ENCODE data around the gene OCA2.

Gene OCA2

GRCh38 chr15:27784107-27784506 lies 315.0 kb downstream of the OCA2 start:
- no peaks in the 10 kb centered on the region for H3K9me3 ChIP-seq (ENCODE audit: insufficient read depth, low read length)
- H3K36me3 ChIP-seq (replicated peaks; ENCODE audit: low read depth, low read length) = no peaks in the 10 kb centered on the region
- TF ChIP-seq CTCF (IDR thresholded peaks at IDR 0.05; ENCODE audit: low read depth, low read length) = no peak
- TF ChIP-seq EZH2phosphoT487 (IDR thresholded peaks at IDR 0.05; ENCODE audit: low read depth) = no peak
- no peak overlapping the region for H2AFZ ChIP-seq (ENCODE audit: low read depth, low read length)
- no peaks in the 10 kb centered on the region for H3K79me2 ChIP-seq (ENCODE audit: low read length)
- no peak overlapping the region for H3K4me3 ChIP-seq (ENCODE audit: low read length)
- H4K20me1 ChIP-seq (ENCODE audit: insufficient read depth, low read length) = no peaks in the 10 kb centered on the region
- H3K4me2 ChIP-seq (ENCODE audit: low read length) = no peak overlapping the region
- no peak overlapping the region for H3K27ac ChIP-seq (ENCODE audit: low read length)
- no peaks in the 10 kb centered on the region for H3K27me3 ChIP-seq (ENCODE audit: low read depth, low read length)
- no peaks in the 10 kb centered on the region for H3K4me1 ChIP-seq (ENCODE audit: low read length)
- no peak overlapping the region for H3K9ac ChIP-seq (ENCODE audit: low read length)

- Histone ChIP-seq H3K4me1 (ENCODE audit: low read length) (no peaks in the 10 kb centered on the region), H3K4me2 (ENCODE audit: low read length) (no peak overlapping the region)
- no peak for TF ChIP-seq CTCF (IDR thresholded peaks at IDR 0.05; ENCODE audit: low read depth, low read length)
- TF ChIP-seq EZH2phosphoT487 (IDR thresholded peaks at IDR 0.05; ENCODE audit: low read depth) = no peak
These were observed 315.4 kb downstream of the OCA2 start for GRCh38 chr15:27783678-27784077.

GRCh38 chr15:27782125-27782524 lies 317.0 kb downstream of the OCA2 start:
- H3K79me2 ChIP-seq (ENCODE audit: low read length) = no peaks in the 10 kb centered on the region
- H4K20me1 ChIP-seq (ENCODE audit: insufficient read depth, low read length) = no peaks in the 10 kb centered on the region
- no peaks in the 10 kb centered on the region for H3K4me1 ChIP-seq (ENCODE audit: low read length)
- H3K36me3 ChIP-seq (replicated peaks; ENCODE audit: low read depth, low read length) = no peaks in the 10 kb centered on the region
- no peak overlapping the region for H2AFZ ChIP-seq (ENCODE audit: low read depth, low read length)
- no peaks in the 10 kb centered on the region for H3K9me3 ChIP-seq (ENCODE audit: insufficient read depth, low read length)
- H3K4me2 ChIP-seq (ENCODE audit: low read length) = no peak overlapping the region
- H3K4me3 ChIP-seq (ENCODE audit: low read length) = no peak overlapping the region
- no peaks in the 10 kb centered on the region for H3K27me3 ChIP-seq (ENCODE audit: low read depth, low read length)
- TF ChIP-seq CTCF (IDR thresholded peaks at IDR 0.05; ENCODE audit: low read depth, low read length) = no peak
- no peak overlapping the region for H3K27ac ChIP-seq (ENCODE audit: low read length)
- no peak overlapping the region for H3K9ac ChIP-seq (ENCODE audit: low read length)

More at GRCh38 chr15:27783678-27784077, 315.4 kb downstream of the OCA2 start:
- Histone ChIP-seq H4K20me1 (ENCODE audit: insufficient read depth, low read length) (no peaks in the 10 kb centered on the region), H3K27ac (ENCODE audit: low read length) (no peak overlapping the region), H3K36me3 (replicated peaks; ENCODE audit: low read depth, low read length) (no peaks in the 10 kb centered on the region), H3K27me3 (ENCODE audit: low read depth, low read length) (no peaks in the 10 kb centered on the region), H3K4me3 (ENCODE audit: low read length) (no peak overlapping the region), H3K9me3 (ENCODE audit: insufficient read depth, low read length) (no peaks in the 10 kb centered on the region), H3K79me2 (ENCODE audit: low read length) (no peaks in the 10 kb centered on the region), H2AFZ (ENCODE audit: low read depth, low read length) (no peak overlapping the region), H3K9ac (ENCODE audit: low read length) (no peak overlapping the region)

GRCh38 chr15:27776501-27776900 lies 322.6 kb downstream of the OCA2 start:
- no peaks in the 10 kb centered on the region for H3K79me2 ChIP-seq (ENCODE audit: low read length)
- H3K9ac ChIP-seq (ENCODE audit: low read length) = no peak overlapping the region
- H3K9me3 ChIP-seq (ENCODE audit: insufficient read depth, low read length) = no peaks in the 10 kb centered on the region
- no peak overlapping the region for H2AFZ ChIP-seq (ENCODE audit: low read depth, low read length)
- H3K36me3 ChIP-seq (replicated peaks; ENCODE audit: low read depth, low read length) = no peaks in the 10 kb centered on the region
- H3K4me1 ChIP-seq (ENCODE audit: low read length) = no peaks in the 10 kb centered on the region
- TF ChIP-seq EZH2phosphoT487 (IDR thresholded peaks at IDR 0.05; ENCODE audit: low read depth) (no peak), CTCF (IDR thresholded peaks at IDR 0.05; ENCODE audit: low read depth, low read length) (no peak)
- H3K27me3 ChIP-seq (ENCODE audit: low read depth, low read length) = no peaks in the 10 kb centered on the region
- no peaks in the 10 kb centered on the region for H4K20me1 ChIP-seq (ENCODE audit: insufficient read depth, low read length)
- no peak overlapping the region for H3K4me2 ChIP-seq (ENCODE audit: low read length)
- H3K4me3 ChIP-seq (ENCODE audit: low read length) = no peak overlapping the region
- no peak overlapping the region for H3K27ac ChIP-seq (ENCODE audit: low read length)
